ENCODE results near the gene ENOSF1. TPM values are rescaled to one million over a fixed set of nuclear protein-coding genes. Genes with fewer than 3 reads are reported as not detected.
A peak's percentile ranks its signal among the peaks of the same experiment; 100 is the strongest.

ENOSF1 gene
- total RNA-seq, 1 donor, result 16.1 TPM

DNA sequence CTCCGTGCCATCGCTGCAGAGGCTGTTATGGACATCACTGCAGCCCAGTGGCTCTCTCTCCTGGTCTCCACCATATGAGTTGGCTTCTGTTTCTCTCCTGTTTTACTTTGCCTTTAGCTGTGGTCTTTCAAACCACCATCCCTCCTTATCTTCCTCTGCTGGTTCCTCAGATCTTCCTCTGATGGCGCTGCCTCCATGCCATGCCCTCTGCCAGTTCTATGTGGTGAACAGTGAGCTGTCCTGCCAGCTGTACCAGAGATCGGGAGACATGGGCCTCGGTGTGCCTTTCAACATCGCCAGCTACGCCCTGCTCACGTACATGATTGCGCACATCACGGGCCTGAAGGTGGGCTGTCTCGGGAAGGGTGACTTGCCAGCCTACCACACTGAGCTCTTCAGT, 41.9 kb downstream of the ENOSF1 start:
- no peaks in the 10 kb centered on the region for H3K4me1 ChIP-seq (ENCODE audit: insufficient read depth, low read length)
- H3K9me3 ChIP-seq (ENCODE audit: low read depth, low read length), result no peaks in the 10 kb centered on the region
- H3K27me3 ChIP-seq (ENCODE audit: insufficient read depth, low read length), result no peaks in the 10 kb centered on the region
- no peak overlapping the region for H3K4me3 ChIP-seq (ENCODE audit: low read length)

- no peaks in the 10 kb centered on the region for H3K27me3 ChIP-seq (ENCODE audit: insufficient read depth, low read length)
- H3K4me3 ChIP-seq (ENCODE audit: low read length), result no peak overlapping the region
- no peaks in the 10 kb centered on the region for H3K9me3 ChIP-seq (ENCODE audit: low read depth, low read length)
- H3K4me1 ChIP-seq (ENCODE audit: insufficient read depth, low read length), result no peaks in the 10 kb centered on the region
These were observed 43.4 kb downstream of the ENOSF1 start for GRCh38 chr18:669077-669476.

- H3K9me3 ChIP-seq (ENCODE audit: low read depth, low read length), result no peaks in the 10 kb centered on the region
- no peaks in the 10 kb centered on the region for H3K4me1 ChIP-seq (ENCODE audit: insufficient read depth, low read length)
- no peaks in the 10 kb centered on the region for H3K27me3 ChIP-seq (ENCODE audit: insufficient read depth, low read length)
- H3K4me3 ChIP-seq (ENCODE audit: low read length), result no peak overlapping the region
These were observed 44.2 kb downstream of the ENOSF1 start for GRCh38 chr18:668260-668659.

DNA sequence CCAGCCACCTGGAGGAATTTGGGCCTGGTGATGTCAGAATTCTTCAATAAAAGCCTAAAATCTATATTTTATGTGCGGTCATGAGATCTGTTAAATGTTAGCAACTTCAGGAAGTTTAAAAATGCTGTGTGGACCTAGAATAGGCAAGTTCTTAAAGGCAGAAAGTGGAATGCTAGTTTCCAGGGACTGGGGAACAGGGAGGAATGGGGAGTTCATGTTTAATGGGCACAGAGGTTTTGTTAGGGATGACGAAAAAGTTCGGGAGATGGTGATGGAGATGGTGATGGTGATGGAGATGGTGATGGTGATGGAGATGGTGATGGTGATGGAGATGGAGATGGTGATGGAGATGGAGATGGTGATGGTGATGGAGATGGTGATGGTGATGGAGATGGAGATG, 45.8 kb downstream of the ENOSF1 start:
- Histone ChIP-seq H3K27me3 (ENCODE audit: insufficient read depth, low read length) (no peaks in the 10 kb centered on the region), H3K9me3 (ENCODE audit: low read depth, low read length) (no peaks in the 10 kb centered on the region), H3K4me3 (ENCODE audit: low read length) (no peak overlapping the region), H3K4me1 (ENCODE audit: insufficient read depth, low read length) (no peaks in the 10 kb centered on the region)

DNA sequence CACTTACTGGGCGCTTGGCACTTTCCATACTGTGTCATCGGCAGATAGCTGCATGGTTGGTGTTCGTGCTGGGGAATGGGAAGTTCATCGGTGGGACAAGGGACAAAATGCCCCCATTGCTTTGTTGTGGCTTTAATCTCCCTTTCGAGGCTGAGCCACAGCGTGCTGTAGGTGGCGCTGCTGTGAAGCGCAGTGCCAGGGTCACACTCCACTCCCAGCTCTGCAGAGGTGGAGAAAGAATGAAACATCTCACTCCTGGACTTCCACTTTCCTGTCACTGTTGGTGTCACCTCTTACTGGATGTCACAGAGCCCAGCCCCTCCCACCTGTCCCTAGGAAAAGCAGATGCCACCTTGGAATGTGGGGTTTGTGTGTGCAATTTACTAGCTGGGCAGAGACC, 46.3 kb downstream of the ENOSF1 start:
- Histone ChIP-seq H3K4me3 (ENCODE audit: low read length) (no peak overlapping the region), H3K4me1 (ENCODE audit: insufficient read depth, low read length) (no peaks in the 10 kb centered on the region)

DNA sequence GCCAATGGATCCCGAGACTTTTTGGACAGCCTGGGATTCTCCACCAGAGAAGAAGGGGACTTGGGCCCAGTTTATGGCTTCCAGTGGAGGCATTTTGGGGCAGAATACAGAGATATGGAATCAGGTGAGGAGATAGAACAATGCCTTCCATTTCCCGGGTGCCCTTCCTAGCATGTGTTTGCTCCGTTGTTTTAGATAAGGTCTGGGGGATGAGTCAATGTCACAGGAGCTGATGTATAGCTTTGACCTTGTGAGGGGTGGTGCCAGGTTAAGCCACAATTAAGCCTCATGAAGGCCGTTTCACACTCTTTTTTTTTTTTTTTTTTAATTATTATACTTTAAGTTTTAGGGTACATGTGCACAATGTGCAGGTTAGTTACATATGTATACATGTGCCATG, 50.2 kb downstream of the ENOSF1 start:
- Histone ChIP-seq H3K27me3 (ENCODE audit: insufficient read depth, low read length) (no peaks in the 10 kb centered on the region), H3K4me3 (ENCODE audit: low read length) (no peak overlapping the region), H3K9me3 (ENCODE audit: low read depth, low read length) (no peaks in the 10 kb centered on the region), H3K4me1 (ENCODE audit: insufficient read depth, low read length) (peaks cover 15% of the 10 kb centered on the region)

More for the DNA sequence above, 46.3 kb downstream of the ENOSF1 start:
- Histone ChIP-seq H3K9me3 (ENCODE audit: low read depth, low read length) (no peaks in the 10 kb centered on the region), H3K27me3 (ENCODE audit: insufficient read depth, low read length) (no peaks in the 10 kb centered on the region)

DNA sequence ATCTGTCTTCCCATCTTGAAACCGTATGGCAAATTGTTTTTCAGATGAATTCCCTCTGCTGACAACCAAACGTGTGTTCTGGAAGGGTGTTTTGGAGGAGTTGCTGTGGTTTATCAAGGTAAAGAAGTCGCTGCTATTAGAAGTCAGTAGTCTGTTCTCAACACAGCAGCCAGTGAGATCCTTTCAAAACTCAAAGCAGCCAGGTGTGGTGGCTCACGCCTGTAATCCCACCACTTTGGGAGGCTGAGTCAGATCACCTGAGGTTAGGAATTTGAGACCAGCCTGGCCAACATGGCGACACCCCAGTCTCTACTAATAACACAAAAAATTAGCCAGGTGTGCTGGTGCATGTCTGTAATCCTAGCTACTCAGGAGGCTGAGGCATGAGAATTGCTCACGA, 52.8 kb downstream of the ENOSF1 start:
- H3K4me1 ChIP-seq (ENCODE audit: insufficient read depth, low read length), result peaks cover 19% of the 10 kb centered on the region
- H3K4me3 ChIP-seq (ENCODE audit: low read length), result no peak overlapping the region
- no peaks in the 10 kb centered on the region for H3K27me3 ChIP-seq (ENCODE audit: insufficient read depth, low read length)
- no peaks in the 10 kb centered on the region for H3K9me3 ChIP-seq (ENCODE audit: low read depth, low read length)

GRCh38 chr18:658947-659533, 53.4 kb downstream of the ENOSF1 start:
- H3K4me1 ChIP-seq (ENCODE audit: insufficient read depth, low read length), result peaks cover 19% of the 10 kb centered on the region
- H3K9me3 ChIP-seq (ENCODE audit: low read depth, low read length), result no peaks in the 10 kb centered on the region
- no peak overlapping the region for H3K4me3 ChIP-seq (ENCODE audit: low read length)
- no peaks in the 10 kb centered on the region for H3K27me3 ChIP-seq (ENCODE audit: insufficient read depth, low read length)

- peak overlapping the region; percentile 57 for H3K4me3 ChIP-seq (ENCODE audit: low read length)
- H3K27me3 ChIP-seq (ENCODE audit: insufficient read depth, low read length), result no peaks in the 10 kb centered on the region
- H3K9me3 ChIP-seq (ENCODE audit: low read depth, low read length), result no peaks in the 10 kb centered on the region
- peaks cover 19% of the 10 kb centered on the region for H3K4me1 ChIP-seq (ENCODE audit: insufficient read depth, low read length)
These were observed 54.2 kb downstream of the ENOSF1 start for GRCh38 chr18:658001-658946.

- peak within 1 kb of the TSS; percentile 57 for H3K4me3 ChIP-seq (ENCODE audit: low read length)
- H3K27me3 ChIP-seq (ENCODE audit: insufficient read depth, low read length), result no peaks in the 10 kb centered on the region
- no peaks in the 10 kb centered on the region for H3K9me3 ChIP-seq (ENCODE audit: low read depth, low read length)
These were observed 55.0 kb downstream of the ENOSF1 start, which contains the start of gene TYMS for GRCh38 chr18:657311-658000. Gene TYMS, plus strand, starts transcription at chr18:657653. Its CDS starts 90 bp downstream, at chr18:657743.

DNA sequence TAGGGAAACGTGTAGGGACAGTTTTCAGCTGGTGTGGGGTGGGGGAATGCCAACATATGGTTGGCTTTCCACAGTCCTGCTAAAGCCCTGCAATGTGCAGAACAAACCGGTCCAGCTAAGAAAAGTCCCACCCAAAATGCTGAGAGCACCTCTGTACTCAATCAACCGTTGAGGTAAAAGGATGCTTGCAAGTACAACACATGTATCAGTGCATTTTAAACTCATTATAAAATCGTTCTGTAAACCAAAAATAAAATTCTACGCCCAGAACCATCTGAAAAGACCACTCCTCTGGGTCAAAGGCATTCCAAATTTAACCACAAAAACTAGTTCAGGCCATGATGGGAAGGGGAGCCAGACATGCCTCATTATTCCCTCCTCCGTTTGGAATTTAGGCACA, 57.0 kb downstream of the ENOSF1 start:
- H3K4me1 ChIP-seq (ENCODE audit: insufficient read depth, low read length), result peaks cover 22% of the 10 kb centered on the region
- no peaks in the 10 kb centered on the region for H3K9me3 ChIP-seq (ENCODE audit: low read depth, low read length)
- H3K4me3 ChIP-seq (ENCODE audit: low read length), result no peak overlapping the region
- no peaks in the 10 kb centered on the region for H3K27me3 ChIP-seq (ENCODE audit: insufficient read depth, low read length)

More at GRCh38 chr18:657311-658000, 55.0 kb downstream of the ENOSF1 start, which contains the start of gene TYMS:
- H3K4me1 ChIP-seq (ENCODE audit: insufficient read depth, low read length), result peaks cover 19% of the 10 kb centered on the region

DNA sequence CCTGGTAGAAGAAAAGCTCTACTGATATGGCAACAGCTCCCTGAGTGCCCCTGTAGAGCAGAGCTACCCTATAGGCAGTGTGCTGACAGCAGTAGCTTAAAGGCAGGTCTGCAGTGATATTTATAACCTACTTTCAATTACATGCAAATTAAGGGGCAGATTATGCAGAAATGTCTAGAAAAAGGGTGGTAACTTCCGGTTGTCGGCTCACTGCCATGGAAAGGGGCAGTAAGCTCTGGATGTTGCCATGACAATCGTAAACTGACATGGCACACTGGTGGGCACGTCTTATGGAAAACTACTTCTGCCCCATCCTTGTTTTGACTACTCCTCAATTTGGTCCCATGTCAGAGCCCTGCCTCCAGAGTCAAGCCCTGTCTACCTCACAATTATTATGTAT, 57.8 kb downstream of the ENOSF1 start:
- Histone ChIP-seq H3K9me3 (ENCODE audit: low read depth, low read length) (no peaks in the 10 kb centered on the region), H3K4me1 (ENCODE audit: insufficient read depth, low read length) (peaks cover 24% of the 10 kb centered on the region)

DNA sequence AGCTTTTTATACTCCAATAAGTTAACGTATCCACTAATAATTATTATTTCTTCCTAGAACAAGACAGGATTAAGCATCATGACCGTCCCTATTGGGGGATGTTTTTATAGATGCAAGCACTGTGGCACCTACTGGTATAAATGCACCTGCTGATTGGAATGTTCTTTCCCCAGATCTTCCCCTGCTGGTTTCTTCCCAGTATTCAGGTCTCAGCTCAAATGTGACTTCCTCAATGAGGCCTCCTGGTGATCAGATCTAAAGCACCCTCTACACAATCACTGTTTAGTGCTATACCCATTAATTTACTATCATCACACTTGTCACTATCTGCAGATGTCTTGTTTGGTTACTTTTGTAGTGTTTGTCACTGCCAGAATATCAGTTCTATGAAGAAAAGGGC, 58.9 kb downstream of the ENOSF1 start:
- no peaks in the 10 kb centered on the region for H3K27me3 ChIP-seq (ENCODE audit: insufficient read depth, low read length)
- H3K4me1 ChIP-seq (ENCODE audit: insufficient read depth, low read length), result peaks cover 14% of the 10 kb centered on the region
- no peaks in the 10 kb centered on the region for H3K9me3 ChIP-seq (ENCODE audit: low read depth, low read length)
- H3K4me3 ChIP-seq (ENCODE audit: low read length), result no peak overlapping the region

More for the DNA sequence above, 57.8 kb downstream of the ENOSF1 start:
- no peak overlapping the region for H3K4me3 ChIP-seq (ENCODE audit: low read length)
- no peaks in the 10 kb centered on the region for H3K27me3 ChIP-seq (ENCODE audit: insufficient read depth, low read length)

- Histone ChIP-seq H3K9me3 (ENCODE audit: low read depth, low read length) (no peaks in the 10 kb centered on the region), H3K4me3 (ENCODE audit: low read length) (no peak overlapping the region), H3K4me1 (ENCODE audit: insufficient read depth, low read length) (peaks cover 9% of the 10 kb centered on the region), H3K27me3 (ENCODE audit: insufficient read depth, low read length) (no peaks in the 10 kb centered on the region)
These were observed 60.3 kb downstream of the ENOSF1 start for GRCh38 chr18:652131-652530.

- Histone ChIP-seq H3K4me1 (ENCODE audit: insufficient read depth, low read length) (peaks cover 5% of the 10 kb centered on the region), H3K4me3 (ENCODE audit: low read length) (no peak overlapping the region)
These were observed 62.0 kb downstream of the ENOSF1 start for GRCh38 chr18:650428-650858.

More at GRCh38 chr18:650428-650858, 62.0 kb downstream of the ENOSF1 start:
- no peaks in the 10 kb centered on the region for H3K9me3 ChIP-seq (ENCODE audit: low read depth, low read length)
- no peaks in the 10 kb centered on the region for H3K27me3 ChIP-seq (ENCODE audit: insufficient read depth, low read length)

Data from mononuclear cell (primary cell).